ENCODE measurements around the gene ZNF835.
"Not testable (repeated sequence)": the region's sequence is repeated elsewhere in the genome, so short reads cannot be mapped to it uniquely, and the experiment has no call there.

ZNF835 gene

GRCh38 chr19:56671613-56671994 lies at the start of gene ZNF835:
Gene ZNF835 (minus strand): TSS chr19:56671757. CDS start chr19:56665198, 6,559 bp downstream.
- DNase-seq = peak; percentile 65

- DNase-seq = no peak
These were observed 48.7 kb upstream of the ZNF835 start for GRCh38 chr19:56720281-56720680.

DNA sequence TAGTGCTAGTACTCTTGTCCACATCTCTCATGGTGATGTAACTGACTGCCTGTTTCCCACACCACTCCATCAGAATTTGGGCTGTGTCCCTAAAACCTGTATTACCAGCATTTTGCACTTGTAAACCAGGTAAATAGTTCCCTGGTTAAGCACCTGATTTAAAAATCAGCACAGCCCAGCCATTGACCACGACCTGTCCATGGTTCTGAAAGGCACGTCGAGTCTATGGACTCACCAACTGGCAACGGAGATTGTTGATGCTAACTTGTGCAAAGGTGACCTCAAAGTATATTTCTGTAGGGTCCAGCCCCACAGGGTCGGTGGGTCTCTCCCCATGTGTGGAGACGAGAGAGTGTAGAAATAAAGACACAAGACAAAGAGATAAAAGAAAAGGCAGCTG lies 46.7 kb upstream of the ZNF835 start:
- no peak for DNase-seq

- DNase-seq = no peak
These were observed 41.2 kb upstream of the ZNF835 start for GRCh38 chr19:56712611-56713276.

DNA sequence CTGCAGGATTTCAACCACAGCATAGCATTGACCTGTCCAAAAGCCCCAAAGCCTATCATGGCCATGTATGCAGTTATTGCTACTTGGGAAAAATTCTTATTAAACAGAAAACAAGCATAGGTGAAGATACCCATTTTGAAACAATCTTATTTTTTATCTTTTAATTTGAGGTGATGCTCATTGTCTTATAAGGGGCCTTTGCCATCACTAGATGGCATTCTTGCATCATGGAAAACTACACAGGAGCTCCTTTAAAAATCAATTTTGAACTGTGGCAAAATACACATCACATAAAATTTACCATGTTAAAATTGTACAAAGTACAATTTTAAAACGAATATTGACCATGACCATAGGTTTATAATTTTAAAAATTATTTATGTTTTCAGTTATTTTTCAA lies 38.9 kb upstream of the ZNF835 start:
- DNase-seq = no peak

DNA sequence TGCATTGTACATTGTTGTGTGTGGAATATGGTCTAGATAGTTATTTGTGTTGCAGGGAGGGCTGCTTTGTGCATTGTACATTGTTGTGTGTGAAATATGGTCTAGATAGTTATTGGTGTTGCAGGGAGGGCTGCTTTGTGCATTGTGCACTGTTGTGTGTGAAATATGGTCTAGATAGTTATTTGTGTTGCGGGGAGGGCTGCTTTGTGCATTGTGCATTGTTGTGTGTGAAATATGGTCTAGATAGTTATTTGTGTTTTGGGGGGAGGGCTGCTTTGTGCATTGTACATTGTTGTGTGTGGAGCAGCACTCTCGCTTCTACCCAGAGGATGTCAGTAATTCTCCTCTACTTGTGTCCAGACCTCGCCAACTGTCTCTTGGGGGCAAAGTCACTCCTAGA lies 36.3 kb upstream of the ZNF835 start:
- DNase-seq = no peak

DNA sequence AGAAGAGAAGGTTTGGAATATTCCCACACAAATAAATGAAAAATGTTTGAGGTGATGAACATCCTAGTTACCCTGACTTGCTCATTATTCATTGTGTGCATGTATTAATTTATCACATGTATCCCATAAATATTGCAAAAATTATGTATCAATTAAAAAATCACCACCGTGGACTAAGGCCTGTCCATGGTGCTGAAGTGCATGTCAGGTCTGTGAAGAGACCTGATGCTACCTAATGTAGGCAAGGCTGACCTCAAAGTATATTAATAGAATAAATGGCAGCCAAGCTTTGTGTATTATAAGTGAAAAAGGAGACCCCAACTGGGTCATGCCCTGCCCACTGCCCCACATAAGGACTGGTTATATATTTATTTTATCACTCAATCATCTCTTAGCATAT lies 34.4 kb upstream of the ZNF835 start:
- DNase-seq = no peak

DNA sequence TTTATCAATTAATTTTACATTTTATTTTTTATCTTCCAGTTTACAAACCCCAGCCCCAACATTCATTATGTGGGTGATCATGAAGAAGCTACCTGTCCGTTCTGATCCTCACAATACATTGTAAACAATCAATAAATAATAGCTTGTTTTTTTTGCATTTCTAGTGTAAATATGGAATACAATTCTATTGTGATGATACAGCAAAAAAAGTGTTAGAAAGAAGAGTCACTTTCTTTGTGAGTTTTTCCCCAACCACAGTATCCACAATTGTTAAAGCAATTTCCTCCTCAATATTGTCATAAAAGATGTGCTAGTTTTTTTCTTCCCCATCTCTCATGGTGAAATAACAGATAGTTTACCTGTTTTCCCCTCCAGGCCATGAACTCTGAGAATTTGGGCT lies 30.3 kb upstream of the ZNF835 start:
- no peak for DNase-seq

DNA sequence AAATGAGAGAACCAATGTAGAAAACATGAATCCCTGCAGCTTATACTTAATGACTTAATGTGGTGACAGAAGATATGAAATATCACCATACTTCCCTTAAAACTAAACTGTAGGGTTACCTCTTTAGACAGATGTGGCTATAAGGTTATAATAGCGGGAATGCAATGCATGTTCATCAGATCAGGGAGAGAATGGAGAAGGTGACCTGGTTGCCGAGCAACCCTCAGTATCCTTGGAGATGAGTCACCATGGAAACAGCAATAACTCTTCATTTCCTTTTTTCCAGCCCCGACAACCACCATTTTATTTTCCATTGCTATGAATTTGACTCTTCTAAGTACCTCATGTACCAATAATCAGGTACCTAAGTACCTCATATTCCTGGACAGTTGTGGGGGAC lies 28.0 kb upstream of the ZNF835 start:
- DNase-seq = no peak

- DNase-seq = no peak
These were observed 20.8 kb upstream of the ZNF835 start for GRCh38 chr19:56692206-56692895.

DNA sequence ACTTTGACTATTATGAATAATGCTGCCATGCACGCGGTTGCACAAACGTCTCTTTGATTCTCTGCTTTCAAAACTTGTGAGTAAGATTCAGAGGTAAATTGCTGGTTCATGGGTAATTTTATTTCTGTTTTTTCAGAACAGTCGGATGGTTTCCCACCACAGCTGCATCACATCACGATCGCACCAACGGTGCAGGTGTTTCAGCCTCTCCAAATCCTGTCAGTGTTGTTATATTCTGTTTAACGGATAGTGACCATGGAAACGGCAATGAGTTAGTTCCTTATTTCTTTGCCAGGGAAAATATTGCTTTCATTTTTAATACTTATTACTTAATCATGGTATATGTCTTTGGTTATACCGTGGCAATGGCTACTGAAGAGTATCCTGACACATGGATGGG lies 19.1 kb upstream of the ZNF835 start:
- peak; percentile 8 for DNase-seq

GRCh38 chr19:56689198-56689597 lies 17.6 kb upstream of the ZNF835 start:
- no peak for DNase-seq

DNA sequence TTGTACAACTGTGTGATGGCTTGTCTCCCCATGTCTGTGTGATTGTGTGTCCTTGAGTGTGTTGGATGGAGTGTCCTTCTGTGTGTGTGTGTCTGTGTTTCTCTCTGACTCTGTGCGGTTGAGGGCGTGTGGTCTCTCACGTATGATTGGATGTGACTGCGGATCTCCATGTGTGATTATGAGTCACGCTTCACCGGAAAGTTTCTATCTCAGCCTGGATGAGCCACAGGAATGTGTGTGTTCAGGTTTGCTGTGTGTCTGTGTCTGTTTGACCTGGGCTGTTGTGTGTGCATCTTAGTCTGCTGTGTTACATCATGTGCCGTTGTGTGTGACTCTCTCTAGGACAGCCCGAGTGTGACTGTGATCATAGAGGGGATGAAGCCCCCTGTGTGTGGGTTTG lies 15.5 kb upstream of the ZNF835 start:
- no peak for DNase-seq

DNA sequence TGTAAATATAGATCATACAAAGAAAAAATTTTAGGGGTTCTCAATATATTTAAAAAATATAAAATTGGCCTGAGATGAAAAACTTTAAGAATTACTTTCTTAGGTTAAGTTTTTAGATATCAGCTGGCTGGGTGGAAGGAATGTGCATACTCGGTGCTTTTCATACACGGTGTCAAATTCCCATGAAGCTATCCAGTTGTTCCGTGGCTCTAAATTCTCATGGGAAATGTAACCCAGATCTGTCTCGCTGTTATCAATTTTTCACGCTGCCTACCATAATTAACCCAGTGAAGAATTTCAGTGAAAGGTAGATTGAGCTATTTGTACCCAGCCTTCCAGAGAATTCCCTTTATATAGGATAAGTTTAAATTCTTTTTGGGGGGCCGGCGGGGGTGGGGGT lies 11.6 kb upstream of the ZNF835 start:
- DNase-seq = no peak

DNA sequence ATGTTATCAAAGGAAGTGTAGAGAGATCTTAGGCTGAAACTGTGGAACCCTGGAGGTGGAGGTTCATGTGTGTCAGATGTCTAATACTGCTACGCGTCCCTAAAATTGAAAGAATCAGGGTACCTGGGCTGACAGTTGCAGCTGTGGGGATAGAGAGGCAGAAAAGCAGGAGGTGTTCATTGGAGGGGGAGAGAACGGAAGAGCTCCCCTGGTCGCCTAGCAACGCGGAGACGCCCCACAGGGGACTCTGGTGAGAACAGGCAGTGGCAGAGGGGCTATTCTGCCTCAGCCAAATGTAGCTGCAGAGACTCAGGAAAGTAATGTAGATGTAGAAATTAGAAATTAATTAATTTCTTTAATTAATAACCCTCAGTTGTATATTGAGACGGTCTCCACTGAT lies 10.1 kb upstream of the ZNF835 start:
- no peak for DNase-seq

GRCh38 chr19:56678205-56678604 lies 6.6 kb upstream of the ZNF835 start:
- DNase-seq = no peak

GRCh38 chr19:56672610-56673009 lies 1.1 kb upstream of the ZNF835 start:
- DNase-seq = not testable (repeated sequence)

DNA sequence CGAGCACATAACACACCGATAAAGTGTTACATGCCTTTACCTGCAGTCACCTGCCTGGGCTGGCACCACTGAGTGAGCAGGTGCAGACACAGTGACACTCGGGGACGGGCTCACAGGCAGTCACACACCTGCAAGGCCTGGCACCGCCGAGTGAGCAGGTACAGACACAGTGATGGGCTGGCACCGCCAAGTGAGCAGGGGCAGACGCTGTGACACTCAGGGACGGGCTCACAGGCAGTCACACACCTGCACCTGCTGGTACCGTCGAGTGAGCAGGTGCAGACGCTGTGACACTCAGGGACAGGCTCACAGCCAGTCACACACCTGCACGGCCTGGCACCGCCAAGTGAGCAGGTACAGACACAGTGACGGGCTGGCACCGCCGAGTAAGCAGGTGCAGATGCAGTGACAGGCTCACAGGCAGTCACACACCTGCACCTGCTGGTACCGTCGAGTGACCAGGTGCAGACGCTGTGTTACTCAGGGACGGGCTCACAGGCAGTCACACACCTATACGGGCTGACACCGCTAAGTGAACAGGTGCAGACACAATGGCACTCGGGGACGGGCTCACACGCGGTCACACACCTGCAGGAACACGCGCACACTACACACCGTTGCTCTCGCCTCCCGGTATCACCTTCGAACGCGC lies 470 bp downstream of the ZNF835 start:
- no peak for DNase-seq

GRCh38 chr19:56670401-56670960 lies 1.1 kb downstream of the ZNF835 start:
- no peak for DNase-seq

DNA sequence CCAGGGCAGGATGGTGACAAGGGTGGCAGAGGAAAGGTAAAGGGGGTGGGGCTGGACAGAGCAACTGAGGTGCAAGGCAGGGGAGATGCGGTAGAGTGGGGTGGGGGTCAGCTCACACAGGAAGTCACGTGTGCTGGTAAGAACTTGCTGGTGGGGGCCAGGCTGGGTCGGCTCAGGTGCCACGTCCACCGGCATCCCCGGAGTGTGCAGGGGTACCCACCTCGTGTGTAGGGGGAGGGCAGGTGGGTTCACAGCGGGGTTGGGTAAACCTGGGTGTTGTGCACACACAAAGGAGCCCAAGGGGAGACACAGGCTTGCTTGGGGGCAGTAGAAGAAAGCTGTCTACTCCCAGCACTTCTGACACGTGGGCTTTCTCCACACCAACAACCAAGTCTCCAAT lies 2.9 kb downstream of the ZNF835 start:
- DNase-seq = no peak

DNA sequence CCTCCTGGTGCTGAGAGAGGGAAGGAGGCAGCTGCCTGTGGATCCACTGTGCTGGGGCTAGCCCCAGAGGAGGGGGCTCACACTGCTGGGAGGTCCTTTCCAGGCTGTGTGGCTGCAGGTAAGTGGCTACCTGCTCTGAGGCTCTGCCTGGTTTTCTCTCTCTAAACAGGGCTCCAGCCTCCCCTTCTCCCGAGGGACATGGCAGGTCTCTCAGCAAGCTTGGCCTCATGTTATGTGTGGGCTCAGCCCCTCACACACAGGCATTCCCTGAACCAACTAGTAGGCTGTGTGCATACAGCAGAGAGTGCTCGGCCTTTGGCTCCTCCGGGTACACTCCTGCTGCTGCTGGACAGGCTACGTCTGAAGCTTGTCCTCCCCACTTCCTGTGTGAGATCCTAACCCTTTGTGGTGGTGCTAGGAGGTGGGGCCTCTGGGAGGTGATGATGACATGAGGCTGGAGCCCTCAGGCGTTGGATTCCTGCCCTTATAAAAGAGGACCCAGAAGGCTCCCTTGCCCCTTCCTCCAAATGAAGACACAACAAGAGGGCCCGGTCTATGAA lies 4.2 kb downstream of the ZNF835 start:
- no peak for DNase-seq

GRCh38 chr19:56664511-56664910 lies 7.0 kb downstream of the ZNF835 start:
- DNase-seq = no peak

GRCh38 chr19:56663931-56664500 lies 7.5 kb downstream of the ZNF835 start:
- no peak for DNase-seq

Measured in GF-D8 (cell line).